Measurements from ENCODE around the gene ATL2. TPM values are rescaled to one million over a fixed set of nuclear protein-coding genes. Genes with fewer than 3 reads are reported as not detected.
"Not testable (repeated sequence)": the region's sequence is repeated elsewhere in the genome, so short reads cannot be mapped to it uniquely, and the experiment has no call there.

The ATL2 gene
- total RNA-seq, 2 donors from 2014 or later, result 57.6 to 58.0 TPM

GRCh38 chr2:38293152-38293865 is 83.8 kb downstream of the ATL2 start:
- intact Hi-C loops (cut with DNase I, micrococcal nuclease), result no loop called here
- ATAC-seq (no peak), DNase-seq (no peak)

GRCh38 chr2:38290332-38290731 is 86.7 kb downstream of the ATL2 start:
- intact Hi-C loops (cut with DNase I, micrococcal nuclease), result no loop called here
- no peak for DNase-seq
- peak; percentile 91 for ATAC-seq

- DNase-seq (no peak), ATAC-seq (peak; percentile 85)
- intact Hi-C loops (cut with DNase I, micrococcal nuclease), result no loop called here
These were observed 92.1 kb downstream of the ATL2 start for GRCh38 chr2:38284971-38285370.

- DNase-seq (no peak), ATAC-seq (no peak)
- intact Hi-C loops (cut with DNase I, micrococcal nuclease), result no loop called here
These were observed 95.9 kb downstream of the ATL2 start for GRCh38 chr2:38281095-38281742.

GRCh38 chr2:38279201-38279600 is 97.9 kb downstream of the ATL2 start:
- DNase-seq (no peak), ATAC-seq (no peak)
- intact Hi-C loops (cut with DNase I, micrococcal nuclease), result loop anchor here in 1 of 2 donors (5.0 to 10.0 kb wide), 2 partner anchors 297 to 884 kb away; no protein-coding TSS in a partner anchor

GRCh38 chr2:38278117-38278438 is 99.0 kb downstream of the ATL2 start:
- DNase-seq, ATAC-seq: not testable (repeated sequence)
- intact Hi-C loops (cut with DNase I, micrococcal nuclease), result loop anchor here in 1 of 2 donors (5.0 to 10.0 kb wide), 2 partner anchors 296 to 883 kb away; no protein-coding TSS in a partner anchor

GRCh38 chr2:38277245-38278116 is 99.6 kb downstream of the ATL2 start:
- intact Hi-C loops (cut with DNase I, micrococcal nuclease), result loop anchor here in 1 of 2 donors (5.0 to 10.0 kb wide), 2 partner anchors 295 to 883 kb away; no protein-coding TSS in a partner anchor
- peak; percentile 45 for ATAC-seq
- DNase-seq, result no peak

- no peak for DNase-seq
- intact Hi-C loops (cut with DNase I, micrococcal nuclease), result loop anchor here in 1 of 2 donors (5.0 to 10.0 kb wide), 2 partner anchors 292 to 880 kb away; no protein-coding TSS in a partner anchor
- peak; percentile 77 for ATAC-seq
These were observed 102.5 kb downstream of the ATL2 start for GRCh38 chr2:38274286-38275276.

GRCh38 chr2:38271697-38272096 is 105.4 kb downstream of the ATL2 start:
- DNase-seq (no peak), ATAC-seq (no peak)
- intact Hi-C loops (cut with DNase I, micrococcal nuclease), result loop anchor here in 1 of 2 donors (10.0 kb wide), 1 partner anchor 877 kb away; no protein-coding TSS in a partner anchor

- intact Hi-C loops (cut with DNase I, micrococcal nuclease), result no loop called here
- ATAC-seq, result no peak
- DNase-seq, result no peak
These were observed 107.7 kb downstream of the ATL2 start for GRCh38 chr2:38269421-38269820.

- ATAC-seq (no peak), DNase-seq (no peak)
- intact Hi-C loops (cut with DNase I, micrococcal nuclease), result no loop called here
These were observed 108.3 kb downstream of the ATL2 start for GRCh38 chr2:38268691-38269327.

- DNase-seq (no peak), ATAC-seq (no peak)
- intact Hi-C loops (cut with DNase I, micrococcal nuclease), result no loop called here
These were observed 109.1 kb downstream of the ATL2 start for GRCh38 chr2:38268001-38268400.

GRCh38 chr2:38267270-38267925 is 109.7 kb downstream of the ATL2 start:
- no peak for ATAC-seq
- no peak for DNase-seq
- intact Hi-C loops (cut with DNase I, micrococcal nuclease), result no loop called here

GRCh38 chr2:38266382-38267061 is 110.6 kb downstream of the ATL2 start:
- DNase-seq, result no peak
- intact Hi-C loops (cut with DNase I, micrococcal nuclease), result no loop called here
- no peak for ATAC-seq

- intact Hi-C loops (cut with DNase I, micrococcal nuclease), result no loop called here
- DNase-seq (no peak), ATAC-seq (no peak)
These were observed 111.6 kb downstream of the ATL2 start for GRCh38 chr2:38265461-38265860.

- intact Hi-C loops (cut with DNase I, micrococcal nuclease), result no loop called here
- DNase-seq (no peak), ATAC-seq (no peak)
These were observed 112.5 kb downstream of the ATL2 start for GRCh38 chr2:38264396-38265221.

Data from left colon (tissue), 2 donors.